Mesenchymal stem cell (in vitro differentiated cells and primary cell): ENCODE data around the gene ZDHHC1.
A peak's percentile ranks its signal among the peaks of the same experiment; 100 is the strongest.

Source experiments
- DNase-seq: peaks from one replicate; pipeline ENCODE4 v3.0.0-alpha.2; 2013
- H2AFZ ChIP-seq: one replicate; pipeline ENCODE4 v1.6.1; 2013; ENCODE audit warnings: low read depth, mild to moderate bottlenecking, control low read depth, inconsistent platforms, low read length, moderate library complexity
- H2AK5ac ChIP-seq: 2 replicates; pipeline ENCODE4 v1.6.1; 2013; ENCODE audit warnings: low read length, moderate library complexity, mild to moderate bottlenecking, inconsistent platforms; ENCODE audit not compliant: severe bottlenecking
- H2BK120ac ChIP-seq: one replicate; pipeline ENCODE4 v1.6.1; 2013; ENCODE audit warnings: low read depth, mild to moderate bottlenecking, inconsistent platforms, low read length, moderate library complexity
- H2BK12ac ChIP-seq, 2 experiments: one replicate each; pipeline ENCODE4 v1.6.1; 2013; ENCODE audit warnings: inconsistent platforms in 2 of 2, low read length in 2 of 2, mild to moderate bottlenecking in 2 of 2, moderate library complexity in 2 of 2, control low read depth in 1 of 2
- H2BK15ac ChIP-seq: one replicate; pipeline ENCODE4 v1.6.1; 2013; ENCODE audit warnings: mild to moderate bottlenecking, low read depth, inconsistent platforms; ENCODE audit not compliant: poor library complexity, severe bottlenecking
- H2BK5ac ChIP-seq: 2 replicates; pipeline ENCODE4 v1.6.1; 2013; ENCODE audit warnings: low read depth, mild to moderate bottlenecking, low read length, control low read depth, inconsistent platforms; ENCODE audit not compliant: poor library complexity, severe bottlenecking
- H3K14ac ChIP-seq, 2 experiments: one replicate each; pipeline ENCODE4 v1.6.1; 2013; ENCODE audit warnings: inconsistent platforms in 2 of 2, low read length in 2 of 2, control low read depth in 1 of 2, mild to moderate bottlenecking in 1 of 2, moderate library complexity in 1 of 2
- H3K18ac ChIP-seq, 2 experiments: one replicate each; pipeline ENCODE4 v1.6.1; 2013; ENCODE audit warnings: inconsistent platforms in 2 of 2, low read length in 2 of 2, control low read depth in 1 of 2, low read depth in 1 of 2, mild to moderate bottlenecking in 1 of 2
- H3K23ac ChIP-seq, 2 experiments: one replicate each; pipeline ENCODE4 v1.6.1; 2013; ENCODE audit warnings: inconsistent platforms in 2 of 2, low read length in 2 of 2, mild to moderate bottlenecking in 2 of 2, moderate library complexity in 2 of 2, control low read depth in 1 of 2
- H3K27ac ChIP-seq: 2 replicates; pipeline ENCODE4 v1.5.1; 2013; ENCODE audit warnings: mild to moderate bottlenecking, moderate library complexity, low read length, control low read depth, inconsistent platforms; ENCODE audit not compliant: poor library complexity, severe bottlenecking
- H3K27me3 ChIP-seq, 2 experiments: 2 replicates each; pipeline versions ENCODE4 v1.6.1 to v1.7.0; 2013; ENCODE audit warnings: low read length in 2 of 2, mild to moderate bottlenecking in 2 of 2, moderate library complexity in 2 of 2, control low read depth in 1 of 2, inconsistent platforms in 1 of 2; ENCODE audit not compliant: control insufficient read depth in 1 of 2, insufficient read depth in 1 of 2
- H3K36me3 ChIP-seq, 2 experiments: 2 replicates each; pipeline versions ENCODE4 v1.6.1 to v1.7.0; 2013; ENCODE audit warnings: low read length in 2 of 2, control low read depth in 1 of 2, inconsistent platforms in 1 of 2, low read depth in 1 of 2, mild to moderate bottlenecking in 1 of 2; ENCODE audit not compliant: insufficient read depth in 2 of 2, control insufficient read depth in 1 of 2
- H3K4ac ChIP-seq, 2 experiments: one replicate each; pipeline ENCODE4 v1.6.1; 2013; ENCODE audit warnings: inconsistent platforms in 2 of 2, low read length in 2 of 2, mild to moderate bottlenecking in 2 of 2, moderate library complexity in 2 of 2, control low read depth in 1 of 2, low read depth in 1 of 2
- H3K4me1 ChIP-seq: 2 replicates; pipeline ENCODE4 v1.6.1; 2013; ENCODE audit warnings: low read depth, low read length, control low read depth; ENCODE audit not compliant: control insufficient read depth, insufficient read depth
- H3K4me2 ChIP-seq: 2 replicates; pipeline ENCODE4 v1.6.1; 2013; ENCODE audit warnings: low read length, mild to moderate bottlenecking, inconsistent platforms; ENCODE audit not compliant: poor library complexity, severe bottlenecking
- H3K4me3 ChIP-seq, 2 experiments: 2 replicates each; pipeline versions ENCODE4 v1.5.1 to v1.7.0; 2013; ENCODE audit warnings: low read length in 2 of 2, mild to moderate bottlenecking in 2 of 2, control low read depth in 1 of 2, low read depth in 1 of 2; ENCODE audit not compliant: insufficient read depth in 1 of 2
- H3K79me1 ChIP-seq: replicated peaks from 2 replicates; pipeline ENCODE4 v1.6.1; 2013; ENCODE audit warnings: mild to moderate bottlenecking, control low read depth, low read length, inconsistent platforms; ENCODE audit not compliant: poor library complexity, severe bottlenecking
- H3K9ac ChIP-seq: 2 replicates; pipeline ENCODE4 v1.7.0; 2013; ENCODE audit warnings: mild to moderate bottlenecking, low read length, moderate library complexity
- H3K9me3 ChIP-seq: 2 replicates; pipeline ENCODE4 v1.7.0; 2013; ENCODE audit warnings: mild to moderate bottlenecking, low read length; ENCODE audit not compliant: control insufficient read depth
- H4K8ac ChIP-seq: one replicate; pipeline ENCODE4 v1.6.1; 2013; ENCODE audit warnings: inconsistent platforms, mild to moderate bottlenecking, low read length, moderate library complexity
- H4K91ac ChIP-seq: one replicate; pipeline ENCODE4 v1.6.1; 2013; ENCODE audit warnings: mild to moderate bottlenecking, low read length, inconsistent platforms
- WGBS: methylation state at CpG from one replicate; pipeline ENCODE4 v1.1.7; 2013; ENCODE audit warnings: mixed read lengths; 5-methylcytosine and 5-hydroxymethylcytosine counted together

Gene ZDHHC1

GRCh38 chr16:67445441-67445912 lies 29.2 kb upstream of the ZDHHC1 start:
- no peak overlapping the region for H2BK5ac ChIP-seq
- H2AFZ ChIP-seq, result no peak overlapping the region
- H3K4me3 ChIP-seq, result no peak overlapping the region
- no peaks in the 10 kb centered on the region for H3K9me3 ChIP-seq
- no peak overlapping the region for H4K91ac ChIP-seq
- no peak overlapping the region for H2AK5ac ChIP-seq
- no peak overlapping the region for H3K4me2 ChIP-seq
- 94% methylated on average over 3 of the region's 3 CpGs for WGBS
- no peak overlapping the region for H3K18ac ChIP-seq
- H3K4ac ChIP-seq, result no peak overlapping the region
- peak overlapping the region; percentile 65 for H3K9ac ChIP-seq
- no peaks in the 10 kb centered on the region for H3K27me3 ChIP-seq
- H3K23ac ChIP-seq, result no peak overlapping the region
- H4K8ac ChIP-seq, result no peak overlapping the region
- H2BK12ac ChIP-seq, result peak overlapping the region in 1 of 2 experiments; percentile 14
- DNase-seq, result no peak
- H3K27ac ChIP-seq, result no peak overlapping the region
- H2BK120ac ChIP-seq, result no peak overlapping the region
- peaks cover 62 to 88% of the 10 kb centered on the region in 2 experiments for H3K36me3 ChIP-seq
- peaks cover 68% of the 10 kb centered on the region for H3K79me1 ChIP-seq
- no peak overlapping the region for H3K14ac ChIP-seq
- H2BK15ac ChIP-seq, result peak overlapping the region; percentile 19
- H3K4me1 ChIP-seq, result peaks cover 37% of the 10 kb centered on the region

GRCh38 chr16:67445126-67445426 lies 28.8 kb upstream of the ZDHHC1 start:
- H2BK120ac ChIP-seq, result no peak overlapping the region
- H2BK12ac ChIP-seq, result peak overlapping the region in 1 of 2 experiments; percentile 21
- H2BK15ac ChIP-seq, result peak overlapping the region; percentile 19
- peak overlapping the region; percentile 51 for H3K9ac ChIP-seq
- no peak overlapping the region for H2BK5ac ChIP-seq
- no peak overlapping the region for H3K14ac ChIP-seq
- no peaks in the 10 kb centered on the region for H3K9me3 ChIP-seq
- 97% methylated on average over 7 of the region's 7 CpGs for WGBS
- no peak for DNase-seq
- H3K27ac ChIP-seq, result no peak overlapping the region
- no peak overlapping the region for H2AFZ ChIP-seq
- H3K4ac ChIP-seq, result no peak overlapping the region
- H3K36me3 ChIP-seq, result peaks cover 63 to 88% of the 10 kb centered on the region in 2 experiments
- H3K18ac ChIP-seq, result peak overlapping the region in 1 of 2 experiments; percentile 15
- H4K8ac ChIP-seq, result no peak overlapping the region
- no peak overlapping the region for H3K23ac ChIP-seq
- no peak overlapping the region for H3K4me3 ChIP-seq
- no peak overlapping the region for H2AK5ac ChIP-seq
- H4K91ac ChIP-seq, result no peak overlapping the region
- H3K4me1 ChIP-seq, result peaks cover 37% of the 10 kb centered on the region
- no peaks in the 10 kb centered on the region for H3K27me3 ChIP-seq
- no peak overlapping the region for H3K4me2 ChIP-seq
- H3K79me1 ChIP-seq, result peaks cover 68% of the 10 kb centered on the region

DNA sequence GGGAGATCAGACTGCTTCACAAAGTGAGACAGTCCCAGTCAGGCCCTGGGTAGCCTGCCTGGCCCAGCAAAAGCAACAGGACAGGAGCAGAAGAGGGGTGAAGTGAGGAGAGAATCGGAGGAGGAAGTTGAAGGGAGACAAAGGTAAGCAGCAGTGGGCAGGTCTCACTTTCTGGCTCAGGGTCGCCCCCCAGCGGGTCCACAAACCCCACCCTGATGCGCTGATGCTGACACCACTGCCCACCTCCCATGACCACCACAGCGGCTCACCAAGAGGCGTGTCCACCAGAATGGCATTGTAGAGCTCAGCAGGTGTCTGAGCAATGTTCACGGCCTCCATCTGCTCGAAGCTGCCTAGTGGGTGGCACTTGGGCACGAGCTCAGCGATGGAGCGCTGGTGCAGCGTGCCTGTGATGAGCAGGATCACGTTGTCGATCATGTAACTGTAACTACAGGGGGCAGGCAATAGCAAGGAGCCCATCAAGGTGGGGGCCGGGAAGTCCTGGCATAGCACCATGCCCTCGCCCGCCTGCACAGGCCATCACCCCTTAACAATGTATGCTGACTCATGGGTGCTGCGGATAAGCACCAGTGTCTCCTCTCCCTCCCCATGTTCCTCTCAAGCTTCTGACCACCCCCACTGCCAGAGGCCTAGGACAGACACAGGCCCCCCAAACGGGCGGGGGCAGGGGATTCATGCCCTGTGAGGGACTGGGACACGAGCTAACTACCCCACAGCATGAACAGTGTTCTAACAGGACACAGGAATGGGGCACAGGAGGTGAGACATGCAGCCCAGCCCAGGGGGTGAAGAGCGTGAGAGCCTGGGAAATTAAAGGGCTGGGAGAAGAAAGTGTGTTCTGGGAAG lies 28.2 kb upstream of the ZDHHC1 start:
- no peak overlapping the region for H3K27ac ChIP-seq
- no peak overlapping the region for H2BK12ac ChIP-seq
- no peaks in the 10 kb centered on the region for H3K9me3 ChIP-seq
- H2AK5ac ChIP-seq, result no peak overlapping the region
- H2BK15ac ChIP-seq, result no peak overlapping the region
- H2BK5ac ChIP-seq, result no peak overlapping the region
- no peak overlapping the region for H3K4ac ChIP-seq
- WGBS, result 87% methylated on average over 21 of the region's 22 CpGs
- peak overlapping the region; percentile 51 for H3K9ac ChIP-seq
- no peak overlapping the region for H3K14ac ChIP-seq
- H3K36me3 ChIP-seq, result peaks cover 60 to 86% of the 10 kb centered on the region in 2 experiments
- H3K79me1 ChIP-seq, result peaks cover 65% of the 10 kb centered on the region
- H3K27me3 ChIP-seq, result no peaks in the 10 kb centered on the region
- DNase-seq, result no peak
- no peak overlapping the region for H3K23ac ChIP-seq
- H3K4me2 ChIP-seq, result no peak overlapping the region
- H3K4me3 ChIP-seq, result peak overlapping the region in 1 of 2 experiments; percentile 11
- peak overlapping the region in 1 of 2 experiments; percentile 15 for H3K18ac ChIP-seq
- H4K8ac ChIP-seq, result no peak overlapping the region
- H2BK120ac ChIP-seq, result no peak overlapping the region
- no peak overlapping the region for H2AFZ ChIP-seq
- no peak overlapping the region for H4K91ac ChIP-seq
- H3K4me1 ChIP-seq, result peaks cover 37% of the 10 kb centered on the region

DNA sequence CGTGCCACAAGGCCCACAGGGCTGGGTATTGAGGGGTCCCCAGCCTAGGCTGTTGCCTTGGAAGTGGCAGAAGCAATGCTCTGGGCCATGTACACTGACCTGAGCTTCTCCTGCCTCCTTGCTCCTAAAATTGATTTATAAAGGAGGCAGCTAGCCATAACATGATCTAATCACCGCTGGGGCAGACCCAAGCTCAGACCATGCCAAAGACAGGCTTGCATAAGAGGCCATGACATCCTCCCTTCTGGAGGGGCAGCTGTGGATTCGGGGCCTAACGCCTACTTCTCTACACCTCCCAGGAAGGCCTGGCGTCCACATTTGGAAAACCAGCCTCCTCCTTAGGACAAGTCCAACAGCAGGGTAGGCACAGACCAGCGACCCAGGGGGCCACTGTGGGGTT lies 27.0 kb upstream of the ZDHHC1 start:
- no peak overlapping the region for H3K14ac ChIP-seq
- no peak overlapping the region for H3K4me2 ChIP-seq
- H3K9ac ChIP-seq, result peak overlapping the region; percentile 51
- no peaks in the 10 kb centered on the region for H3K9me3 ChIP-seq
- H3K4me1 ChIP-seq, result peaks cover 37% of the 10 kb centered on the region
- no peak overlapping the region for H2BK5ac ChIP-seq
- peak overlapping the region in 1 of 2 experiments; percentile 45 for H3K4me3 ChIP-seq
- H3K79me1 ChIP-seq, result peaks cover 54% of the 10 kb centered on the region
- no peak overlapping the region for H2AK5ac ChIP-seq
- peaks cover 63 to 86% of the 10 kb centered on the region in 2 experiments for H3K36me3 ChIP-seq
- H2BK12ac ChIP-seq, result no peak overlapping the region
- H4K91ac ChIP-seq, result no peak overlapping the region
- no peak overlapping the region for H2BK120ac ChIP-seq
- no peaks in the 10 kb centered on the region for H3K27me3 ChIP-seq
- no peak overlapping the region for H3K4ac ChIP-seq
- DNase-seq, result no peak
- WGBS, result 89% methylated on average over 6 of the region's 6 CpGs
- H2AFZ ChIP-seq, result no peak overlapping the region
- H3K18ac ChIP-seq, result no peak overlapping the region
- H2BK15ac ChIP-seq, result no peak overlapping the region
- H4K8ac ChIP-seq, result no peak overlapping the region
- H3K27ac ChIP-seq, result no peak overlapping the region
- H3K23ac ChIP-seq, result no peak overlapping the region
